GM19023 (cell line): ENCODE results near the gene NR2E1.

Experiments used
- ATAC-seq: cut with Tn5 transposase; IDR thresholded peaks from one replicate; pipeline ENCODE4 v1.9.1; 2021; ENCODE audit warnings: mild to moderate bottlenecking, moderate library complexity; ENCODE audit not compliant: unreplicated experiment

Gene NR2E1

GRCh38 chr6:108156180-108156937, 9.5 kb upstream of the NR2E1 start:
- no peak for ATAC-seq

- ATAC-seq, result no peak
Measured at GRCh38 chr6:108156938-108157233, 8.9 kb upstream of the NR2E1 start.

DNA sequence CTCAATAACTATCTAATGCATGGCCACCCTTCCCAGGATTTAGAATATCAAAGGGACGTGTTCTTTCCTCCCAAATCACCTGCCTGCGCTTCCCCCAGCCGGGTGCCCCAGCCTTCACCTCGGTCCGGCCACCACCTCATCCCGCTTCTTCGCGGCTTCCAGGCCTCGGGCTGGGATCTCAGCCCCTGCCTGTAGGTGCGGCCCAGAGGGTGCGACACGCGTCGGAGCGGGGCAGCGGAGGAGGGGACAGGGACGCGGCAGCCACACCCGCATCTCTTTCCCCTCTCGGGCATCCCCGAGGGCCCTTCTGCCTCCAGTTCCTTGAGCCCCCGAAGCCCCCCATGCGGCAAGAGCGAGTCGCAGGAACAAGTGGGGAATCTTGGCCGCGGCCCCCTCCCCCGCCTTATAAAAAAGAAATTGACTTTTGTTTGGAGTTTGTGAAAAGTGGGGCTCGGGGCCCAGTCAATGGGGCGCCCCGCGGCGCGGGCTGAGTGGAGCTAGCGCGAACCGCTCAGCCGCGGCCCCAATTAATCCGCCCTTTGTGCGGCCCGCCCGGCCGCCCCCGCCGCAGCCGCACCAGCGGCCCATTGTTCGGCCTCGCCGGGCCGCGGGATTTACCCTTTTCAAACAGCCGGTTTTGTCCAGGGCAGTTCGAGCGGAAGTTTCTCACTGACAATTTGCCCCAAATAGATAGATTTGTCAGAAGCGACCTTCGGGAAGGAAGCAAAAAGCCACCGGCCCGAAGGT, 8.4 kb upstream of the NR2E1 start:
- no peak for ATAC-seq

DNA sequence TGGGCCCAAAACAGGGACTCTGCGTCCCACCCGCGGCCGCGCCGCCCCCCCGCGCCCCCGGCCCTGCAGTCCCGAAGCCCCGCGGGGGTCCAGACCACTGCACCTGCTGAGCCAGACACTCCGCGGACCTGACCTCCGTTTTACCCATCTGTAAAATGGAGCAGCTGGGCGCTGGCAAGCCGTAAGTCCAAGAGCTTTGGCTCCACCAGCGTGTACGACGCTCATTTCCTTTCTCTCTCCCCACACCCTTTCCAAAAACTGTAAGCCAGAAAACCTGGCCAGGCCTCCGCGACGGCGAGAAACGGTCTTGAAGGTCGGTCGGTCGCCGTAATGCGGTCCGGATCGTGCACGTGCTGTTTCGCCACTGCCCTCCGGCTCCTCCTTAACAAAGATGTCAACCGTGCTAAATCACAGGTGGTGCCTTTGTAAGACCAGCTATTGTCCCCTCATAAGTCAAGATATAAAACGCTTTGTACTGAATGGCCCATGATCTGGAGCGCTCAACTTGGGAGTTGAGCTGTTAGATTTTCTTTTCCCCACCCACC, 7.8 kb upstream of the NR2E1 start:
- no peak for ATAC-seq

DNA sequence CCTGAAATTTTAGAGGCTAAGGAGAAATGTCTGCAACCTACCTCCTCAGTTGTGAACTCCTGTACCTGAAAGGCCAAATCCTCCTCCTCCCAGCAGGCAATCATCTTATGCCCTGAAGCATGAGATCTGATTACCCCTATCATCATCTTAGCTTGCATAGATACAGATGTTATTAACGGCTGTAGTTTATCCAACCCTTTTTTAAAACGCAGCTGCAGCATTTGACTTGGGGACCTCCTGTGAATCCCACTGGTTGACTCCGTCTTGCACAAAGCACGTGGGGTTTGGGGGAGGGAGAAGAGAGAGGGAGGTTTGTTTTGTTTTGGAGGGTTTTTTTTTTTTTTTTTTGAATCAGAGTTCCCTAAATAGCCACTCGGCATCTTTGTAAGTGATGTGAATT, 5.8 kb upstream of the NR2E1 start:
- no peak for ATAC-seq

DNA sequence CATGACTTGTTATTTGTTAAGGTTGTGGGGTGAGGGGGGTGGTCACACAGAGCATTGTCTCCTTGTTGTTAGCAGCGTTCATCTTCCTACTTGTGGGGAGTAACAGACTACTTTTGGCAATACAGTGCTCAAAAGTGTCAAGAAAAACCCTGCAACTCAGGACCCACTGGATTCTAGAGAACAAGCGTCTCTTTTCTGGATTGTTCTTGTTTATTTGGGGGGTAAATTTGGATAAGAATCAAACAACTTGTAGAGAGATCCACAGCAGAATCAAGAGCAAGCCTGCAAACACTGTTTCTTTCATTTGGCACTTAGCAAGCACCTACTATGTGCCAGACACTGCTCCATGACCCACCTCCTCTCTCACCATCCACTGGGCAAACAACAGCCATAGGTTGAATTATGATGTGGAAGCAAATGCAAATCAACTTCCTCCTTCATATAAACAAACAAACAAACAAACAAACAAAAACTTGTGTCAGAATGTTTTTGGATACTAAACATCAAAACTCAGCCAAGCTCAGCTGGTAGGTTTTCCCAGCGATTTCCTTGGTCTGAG, 4.0 kb upstream of the NR2E1 start:
- no peak for ATAC-seq

GRCh38 chr6:108163267-108163643, 2.6 kb upstream of the NR2E1 start:
- no peak for ATAC-seq

- no peak for ATAC-seq
Measured at GRCh38 chr6:108163644-108164542, 1.9 kb upstream of the NR2E1 start.

GRCh38 chr6:108164543-108164814, 1.3 kb upstream of the NR2E1 start:
- ATAC-seq, result no peak

DNA sequence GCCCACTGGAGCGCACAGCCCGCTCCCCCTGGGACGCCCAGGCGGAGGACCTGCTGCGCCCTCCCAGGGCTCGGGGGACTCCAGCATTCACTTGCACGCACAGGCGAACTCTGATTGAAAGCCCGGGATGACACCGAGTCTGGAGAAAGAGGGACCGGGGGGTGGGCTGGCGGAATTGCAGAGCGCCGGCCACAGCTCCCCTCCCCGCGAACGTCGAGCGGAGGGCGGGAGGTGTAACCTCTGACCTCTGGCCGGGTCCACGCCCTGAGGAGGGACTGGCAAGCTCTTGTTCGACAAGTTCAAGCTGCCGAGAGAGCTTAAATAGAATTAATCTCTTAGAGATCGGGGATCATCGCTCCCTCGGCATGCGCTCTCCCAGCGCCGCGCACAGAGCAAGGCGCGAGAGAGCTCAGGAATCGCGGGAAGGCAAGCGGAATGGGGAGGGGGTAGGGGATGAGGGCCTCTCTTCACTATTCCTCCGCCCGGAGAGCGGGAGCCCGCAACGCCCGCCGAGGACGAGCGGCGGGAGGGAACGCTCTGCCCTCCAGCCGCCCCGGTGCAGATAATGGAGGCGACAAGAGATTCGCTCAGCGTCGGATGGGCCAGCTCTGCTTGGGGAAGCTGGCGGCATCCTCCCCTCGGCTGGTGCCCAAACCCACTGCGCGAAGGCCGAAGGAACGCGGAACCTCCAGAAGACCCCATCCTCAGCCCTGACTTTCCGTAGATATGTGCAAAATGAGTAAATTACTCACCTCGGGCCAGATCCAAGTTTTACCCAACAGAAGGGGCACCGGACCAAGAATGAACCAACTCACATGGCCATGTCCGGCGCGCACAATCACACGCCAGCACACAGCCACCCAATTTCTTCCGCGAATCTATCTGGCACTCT, 761 bp upstream of the NR2E1 start:
- ATAC-seq, result no peak

GRCh38 chr6:108166664-108167448, 1.0 kb downstream of the NR2E1 start:
- no peak for ATAC-seq

- ATAC-seq, result no peak
Measured at GRCh38 chr6:108167449-108168089, 1.7 kb downstream of the NR2E1 start.

DNA sequence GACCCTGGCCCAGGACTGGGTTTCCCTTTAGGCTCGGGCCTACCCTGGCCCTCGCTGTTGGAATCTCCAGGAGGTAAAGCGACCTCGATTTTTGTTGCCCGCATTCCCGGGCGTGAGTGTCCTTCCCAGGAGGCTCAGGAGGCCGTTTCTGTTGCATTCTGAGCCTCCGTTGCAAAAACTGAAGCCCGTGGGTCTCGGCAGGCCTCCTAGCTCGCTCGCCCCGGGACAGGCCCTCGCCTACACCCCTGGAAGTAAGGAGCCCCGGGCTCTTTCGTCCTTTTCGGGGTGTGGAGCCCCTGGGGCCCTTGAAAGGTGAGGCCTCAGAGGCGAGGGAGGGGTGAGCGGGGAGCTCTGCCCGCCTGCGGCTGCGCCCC, 2.3 kb downstream of the NR2E1 start:
- no peak for ATAC-seq

DNA sequence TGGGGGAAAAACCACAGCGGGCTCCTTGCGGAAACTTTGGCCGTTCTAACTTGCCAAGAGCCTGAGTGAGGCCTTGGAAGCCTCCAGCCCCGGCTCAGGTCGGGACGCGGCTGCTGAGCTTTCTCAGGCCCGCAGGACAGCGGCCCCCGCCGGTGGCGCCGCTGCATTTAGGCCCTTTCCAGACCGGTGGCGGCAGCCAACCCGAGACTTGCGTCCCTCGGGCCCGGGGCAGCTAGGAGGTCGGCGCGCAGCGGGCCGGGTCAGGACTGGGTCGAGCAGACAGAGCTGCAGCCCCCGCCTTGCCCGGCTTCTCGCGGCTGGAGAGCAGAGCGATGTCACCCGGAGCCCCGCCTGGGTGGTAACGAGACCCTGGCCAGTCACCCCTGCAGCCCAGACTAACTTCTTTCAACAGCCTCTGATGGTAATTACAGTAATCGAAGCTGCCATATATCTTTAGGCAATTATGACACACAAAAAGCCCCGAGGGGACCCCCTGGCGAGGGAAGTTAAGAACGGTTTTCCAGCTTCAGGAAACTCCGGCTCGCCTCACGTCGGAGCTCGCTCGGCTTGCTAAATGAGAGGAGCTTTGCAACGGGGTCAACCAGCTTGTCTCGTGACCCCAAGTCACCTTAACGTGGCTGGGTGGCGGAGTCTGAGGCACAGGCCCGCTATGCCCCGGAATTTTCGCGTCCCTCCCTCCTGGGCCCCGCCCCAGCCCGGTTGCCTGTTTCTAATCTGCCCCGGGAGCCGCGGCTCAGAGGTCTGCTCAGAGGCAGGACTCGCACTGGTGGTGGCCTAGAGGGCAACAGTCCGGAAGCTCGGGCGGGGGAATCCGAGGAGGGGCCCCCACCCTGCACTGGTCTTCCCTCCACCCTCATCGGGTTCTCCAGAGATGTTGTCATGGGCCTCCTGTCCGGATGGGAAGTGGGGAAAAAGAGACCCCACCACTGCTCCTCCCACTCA, 3.0 kb downstream of the NR2E1 start:
- no peak for ATAC-seq

GRCh38 chr6:108169464-108170331, 3.9 kb downstream of the NR2E1 start:
- ATAC-seq, result no peak

- ATAC-seq, result no peak
Measured at GRCh38 chr6:108170332-108171290, 4.8 kb downstream of the NR2E1 start.
